AG04450 (cell line): ENCODE data around the gene SEMA5A. TPM values are rescaled to one million over a fixed set of nuclear protein-coding genes. Genes with fewer than 3 reads are reported as not detected.

Source experiments
- CTCF ChIA-PET: fragments of 300-600, 350-600 bp; formaldehyde crosslinking; extraction: SDS; loops from one replicate; lab custom pipeline; 2022; ENCODE audit warnings: antibody characterized with exemption, inconsistent platforms; lab: Charles Lee
- POLR2A ChIA-PET: fragments of 350-600 bp; formaldehyde crosslinking; extraction: SDS; loops from one replicate; lab custom pipeline; 2021; ENCODE audit warnings: antibody characterized with exemption, inconsistent platforms; lab: Yijun Ruan, JAX
- DNase-seq: peaks from one replicate; pipeline ENCODE4 v3.0.0-alpha.2; 2011; ENCODE audit warnings: low read depth, low spot score
- H3K27ac ChIP-seq: one replicate; pipeline ENCODE4 v1.5.1; 2012; ENCODE audit warnings: low read depth, low read length, control low read depth
- H3K27me3 ChIP-seq: one replicate; pipeline ENCODE4 v1.6.0; 2012; ENCODE audit warnings: low read length; ENCODE audit not compliant: control insufficient read depth, insufficient read depth
- H3K4me3 ChIP-seq: 2 replicates; pipeline ENCODE4 v1.5.1; 2011; ENCODE audit warnings: mild to moderate bottlenecking, low read depth, low read length, control low read depth
- H3K9me3 ChIP-seq: 2 replicates; pipeline ENCODE4 v1.5.1; 2012; ENCODE audit warnings: low read length; ENCODE audit not compliant: control insufficient read depth, insufficient read depth
- polyA plus RNA-seq: library from polyadenylated mRNA; depleted of rRNA; stranded (reverse); fragments of >200 nt; gene quantifications from 2 replicates; pipeline ENCODE4 v1.2.3, GENCODE V29; 2011
- TF ChIP-seq, protein P1 (sequence below): IDR thresholded peaks from 2 replicates; pipeline ENCODE4 v1.5.1; 2011; ENCODE audit warnings: low read depth, low read length, control low read depth, inconsistent platforms

The SEMA5A gene
- polyA plus RNA-seq, 1 experiment = 31.8 TPM

DNA sequence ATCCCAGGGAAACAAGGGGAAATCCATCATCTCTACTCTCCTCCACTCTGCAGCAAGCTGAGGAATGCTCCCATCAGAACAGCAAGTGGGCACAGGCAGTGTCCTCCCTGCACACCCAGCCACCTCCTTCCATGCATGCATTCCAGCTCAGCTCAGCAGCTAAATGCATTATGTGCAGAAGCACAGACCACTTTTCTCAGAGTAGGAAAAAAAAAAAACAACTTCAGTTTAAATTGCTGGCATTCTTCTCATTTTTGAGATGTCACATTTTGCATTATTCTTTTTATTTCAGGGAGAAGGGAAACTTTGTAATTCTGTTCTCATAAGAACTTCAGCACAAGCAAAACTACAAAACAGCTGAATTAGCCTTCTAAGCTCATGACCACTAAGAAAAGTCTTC lies 312.2 kb downstream of the SEMA5A start:
- Histone ChIP-seq H3K27me3 (no peaks in the 10 kb centered on the region), H3K4me3 (no peak overlapping the region), H3K9me3 (no peaks in the 10 kb centered on the region), H3K27ac (no peak overlapping the region)
- ChIA-PET POLR2A (interaction anchor here (0.6 kb wide), 1 partner anchor 1029 kb away, joined by 3 read pairs; no protein-coding TSS in a partner anchor), CTCF (interaction anchor here (0.7 to 1.1 kb wide), 3 partner anchors 27 to 1360 kb away, joined by 3 to 8 read pairs (median 3); no protein-coding TSS in a partner anchor)
- DNase-seq = no peak
- TF ChIP-seq, protein P1, sequence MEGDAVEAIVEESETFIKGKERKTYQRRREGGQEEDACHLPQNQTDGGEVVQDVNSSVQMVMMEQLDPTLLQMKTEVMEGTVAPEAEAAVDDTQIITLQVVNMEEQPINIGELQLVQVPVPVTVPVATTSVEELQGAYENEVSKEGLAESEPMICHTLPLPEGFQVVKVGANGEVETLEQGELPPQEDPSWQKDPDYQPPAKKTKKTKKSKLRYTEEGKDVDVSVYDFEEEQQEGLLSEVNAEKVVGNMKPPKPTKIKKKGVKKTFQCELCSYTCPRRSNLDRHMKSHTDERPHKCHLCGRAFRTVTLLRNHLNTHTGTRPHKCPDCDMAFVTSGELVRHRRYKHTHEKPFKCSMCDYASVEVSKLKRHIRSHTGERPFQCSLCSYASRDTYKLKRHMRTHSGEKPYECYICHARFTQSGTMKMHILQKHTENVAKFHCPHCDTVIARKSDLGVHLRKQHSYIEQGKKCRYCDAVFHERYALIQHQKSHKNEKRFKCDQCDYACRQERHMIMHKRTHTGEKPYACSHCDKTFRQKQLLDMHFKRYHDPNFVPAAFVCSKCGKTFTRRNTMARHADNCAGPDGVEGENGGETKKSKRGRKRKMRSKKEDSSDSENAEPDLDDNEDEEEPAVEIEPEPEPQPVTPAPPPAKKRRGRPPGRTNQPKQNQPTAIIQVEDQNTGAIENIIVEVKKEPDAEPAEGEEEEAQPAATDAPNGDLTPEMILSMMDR = no peak

DNA sequence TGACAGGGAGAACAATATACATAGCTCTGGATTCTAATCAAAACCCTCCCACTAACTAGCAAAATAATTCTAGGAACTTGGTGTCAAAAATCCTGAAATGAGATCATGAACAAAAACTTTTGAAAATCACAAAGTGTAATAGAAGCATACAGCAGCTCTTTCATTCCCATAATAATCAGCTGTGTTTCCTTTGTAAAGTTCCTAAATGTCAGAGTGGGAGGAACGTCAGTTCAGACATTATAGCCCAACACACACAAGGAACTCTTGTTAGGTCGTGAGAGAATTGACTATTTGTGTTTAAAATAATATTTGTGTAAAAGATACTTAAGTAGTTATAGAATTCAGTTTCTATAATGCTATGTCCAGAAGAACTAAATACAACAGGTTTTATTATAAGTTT lies 312.8 kb downstream of the SEMA5A start:
- no peak for DNase-seq
- ChIA-PET CTCF (interaction anchor here (0.6 to 1.1 kb wide), 4 partner anchors 26 to 311 kb away, joined by 3 to 8 read pairs (median 3); no protein-coding TSS in a partner anchor), POLR2A (interaction anchor here (0.6 kb wide), 1 partner anchor 1030 kb away, joined by 3 read pairs; no protein-coding TSS in a partner anchor)
- no peak overlapping the region for H3K4me3 ChIP-seq
- H3K27me3 ChIP-seq = no peaks in the 10 kb centered on the region
- no peaks in the 10 kb centered on the region for H3K9me3 ChIP-seq
- TF ChIP-seq, protein P1 = no peak
- no peak overlapping the region for H3K27ac ChIP-seq

DNA sequence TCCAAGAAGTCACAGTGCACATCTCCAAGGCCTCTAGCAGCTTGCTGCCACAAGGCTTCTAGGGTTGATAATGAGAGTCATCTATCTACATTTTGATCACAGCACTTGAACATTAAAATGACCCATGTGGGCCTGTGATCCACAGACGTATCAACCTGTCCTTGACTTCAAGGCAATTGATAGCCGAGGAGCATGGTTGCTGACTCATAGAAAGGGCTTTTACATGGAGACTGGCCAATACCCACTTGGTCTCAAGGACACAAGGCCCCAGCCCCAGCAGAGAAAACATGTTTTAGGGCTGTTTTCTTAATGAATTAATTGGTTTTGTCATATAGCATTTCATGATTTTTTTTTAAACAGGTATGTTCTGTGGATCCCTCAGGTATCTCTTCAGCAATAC lies 314.0 kb downstream of the SEMA5A start:
- Histone ChIP-seq H3K9me3 (no peaks in the 10 kb centered on the region), H3K27ac (no peak overlapping the region), H3K27me3 (no peaks in the 10 kb centered on the region), H3K4me3 (no peak overlapping the region)
- POLR2A ChIA-PET = no interaction called here
- no peak for DNase-seq
- TF ChIP-seq, protein P1 = no peak
- CTCF ChIA-PET = no interaction called here

DNA sequence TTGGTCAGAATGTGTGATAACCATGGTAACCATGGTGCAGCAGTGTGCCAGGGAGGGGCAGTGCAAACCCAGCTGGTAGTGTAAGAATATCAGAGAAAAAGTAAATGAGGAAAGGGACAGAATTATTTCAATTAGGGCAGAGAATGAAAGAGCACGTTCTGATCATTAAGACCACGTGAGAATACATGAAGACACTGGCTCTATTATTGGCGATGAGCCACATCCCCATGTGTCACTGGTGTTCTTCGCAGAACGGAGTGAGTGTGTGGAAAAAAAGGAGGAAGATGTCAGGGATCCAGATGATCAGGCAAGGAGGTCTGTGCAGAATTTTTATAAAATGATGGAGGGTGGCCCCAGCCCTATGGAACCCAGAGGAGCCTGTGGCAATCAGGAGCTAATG lies 315.5 kb downstream of the SEMA5A start:
- Histone ChIP-seq H3K27ac (no peak overlapping the region), H3K9me3 (no peaks in the 10 kb centered on the region), H3K4me3 (no peak overlapping the region), H3K27me3 (no peaks in the 10 kb centered on the region)
- ChIA-PET POLR2A (no interaction called here), CTCF (no interaction called here)
- TF ChIP-seq, protein P1 = no peak
- DNase-seq = no peak

DNA sequence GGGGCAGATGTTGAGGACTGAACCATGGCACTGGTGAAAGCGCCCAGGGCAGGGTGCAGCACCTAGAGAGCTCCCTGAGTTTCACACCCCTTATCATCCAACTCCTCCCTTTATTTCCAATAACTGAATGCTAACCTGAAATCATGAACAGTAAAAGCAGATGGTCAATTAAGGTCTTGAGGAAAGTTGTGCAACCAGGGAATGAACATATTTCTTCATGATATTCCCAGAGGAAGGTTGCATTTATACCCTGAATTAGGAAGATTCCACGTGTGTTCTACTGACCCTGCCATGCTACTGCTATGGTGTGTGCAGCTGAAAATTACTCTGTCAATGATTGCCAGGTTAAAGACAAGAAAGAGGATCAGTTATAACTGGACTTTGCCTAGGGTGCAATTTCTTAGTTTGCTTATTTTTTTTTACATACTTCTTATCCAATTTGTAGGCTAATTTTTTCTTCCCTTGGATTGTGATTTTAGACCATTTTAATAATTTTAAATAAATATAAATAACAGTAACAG lies 319.8 kb downstream of the SEMA5A start:
- Histone ChIP-seq H3K27ac (no peak overlapping the region), H3K9me3 (no peaks in the 10 kb centered on the region), H3K27me3 (no peaks in the 10 kb centered on the region), H3K4me3 (no peak overlapping the region)
- TF ChIP-seq, protein P1 = no peak
- DNase-seq = no peak
- POLR2A ChIA-PET = no interaction called here
- CTCF ChIA-PET = interaction anchor here (0.7 kb wide), 1 partner anchor 886 kb away, joined by 5 read pairs; no protein-coding TSS in a partner anchor
